Endometrial microvascular endothelial cells (primary cell): ENCODE measurements around the gene LMO7. TPM values are rescaled to one million over a fixed set of nuclear protein-coding genes. Genes with fewer than 3 reads are reported as not detected.

Experiments
- in situ Hi-C: cut with HindIII; loops from 2 replicates; pipeline ENCODE4 v1.10.0; 2017; ENCODE audit warnings: low sequenced_read_pairs, low pct_unique_long_range_greater_than_20kb; ENCODE audit errors: inconsistent ontology term
- total RNA-seq: library from RNA; depleted of rRNA; stranded (reverse); fragments of >200 nt; gene quantifications from one replicate; pipeline ENCODE4 v1.2.3, GENCODE V29; 2015; ENCODE audit errors: inconsistent ontology term

LMO7 gene
- total RNA-seq, 1 donor from 2014 or later, result 8.6 TPM

DNA sequence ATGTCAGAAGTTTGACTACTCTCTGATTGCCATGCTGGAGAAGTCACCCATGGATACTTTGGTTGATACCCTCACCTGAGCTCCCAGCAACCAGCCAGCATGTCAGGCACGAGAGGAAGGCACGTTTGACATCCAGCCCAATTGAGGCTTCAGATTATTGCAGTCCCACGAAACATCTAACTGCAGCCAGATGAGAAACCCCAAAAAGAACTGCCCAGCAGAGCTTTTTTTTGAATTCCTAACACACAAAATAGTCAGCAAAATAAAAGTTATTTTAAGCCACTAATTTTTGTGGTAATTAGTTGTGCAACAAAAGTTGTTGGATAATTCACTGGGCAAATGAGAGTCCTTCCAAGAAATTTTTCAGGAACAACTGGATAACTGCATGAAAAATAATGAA is 259.0 kb downstream of the LMO7 start:
- in situ Hi-C loops, result loop anchor here (25.0 kb wide), 1 partner anchor 1017 kb away; no protein-coding TSS in a partner anchor

DNA sequence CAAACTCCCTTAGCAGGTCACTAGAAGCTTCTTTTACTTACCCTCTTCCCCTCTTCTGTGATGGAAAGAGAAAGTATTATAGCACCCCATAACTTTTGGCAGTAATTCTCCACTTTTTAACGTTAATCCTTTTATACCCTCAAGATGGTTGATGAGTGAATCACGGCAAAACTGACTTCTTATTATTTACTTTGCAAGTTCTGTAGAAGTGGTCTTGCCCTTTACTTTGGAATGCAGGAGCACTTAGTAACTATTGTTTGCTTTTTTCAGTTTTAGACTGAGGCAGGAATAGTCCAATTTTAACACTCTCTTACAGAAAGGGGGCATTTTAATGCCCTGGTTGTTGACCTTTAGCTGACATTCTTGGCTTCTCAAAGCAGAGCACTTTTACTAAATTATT is 260.1 kb downstream of the LMO7 start:
- in situ Hi-C loops, result loop anchor here (25.0 kb wide), 1 partner anchor 1016 kb away; no protein-coding TSS in a partner anchor

DNA sequence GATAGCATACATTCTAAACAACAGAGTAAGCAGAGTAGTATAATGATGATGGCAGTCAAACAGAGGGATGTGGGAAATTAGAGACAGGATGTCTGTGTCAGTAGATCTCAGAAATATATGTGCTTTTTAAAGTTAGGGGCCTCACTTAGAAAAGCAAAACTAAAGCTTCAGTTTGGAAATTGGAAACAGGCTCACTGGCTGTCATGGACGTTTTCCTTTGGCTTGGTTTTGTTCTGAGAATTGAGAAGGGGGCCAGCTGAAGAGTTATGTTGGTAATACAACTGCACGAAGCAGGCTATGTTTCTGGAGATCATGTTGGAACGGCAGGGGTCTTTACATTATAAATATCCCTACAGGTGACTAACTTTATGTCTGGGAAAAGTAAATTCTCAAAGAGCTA is 261.3 kb downstream of the LMO7 start:
- in situ Hi-C loops, result loop anchor here (25.0 kb wide), 1 partner anchor 1015 kb away; no protein-coding TSS in a partner anchor

DNA sequence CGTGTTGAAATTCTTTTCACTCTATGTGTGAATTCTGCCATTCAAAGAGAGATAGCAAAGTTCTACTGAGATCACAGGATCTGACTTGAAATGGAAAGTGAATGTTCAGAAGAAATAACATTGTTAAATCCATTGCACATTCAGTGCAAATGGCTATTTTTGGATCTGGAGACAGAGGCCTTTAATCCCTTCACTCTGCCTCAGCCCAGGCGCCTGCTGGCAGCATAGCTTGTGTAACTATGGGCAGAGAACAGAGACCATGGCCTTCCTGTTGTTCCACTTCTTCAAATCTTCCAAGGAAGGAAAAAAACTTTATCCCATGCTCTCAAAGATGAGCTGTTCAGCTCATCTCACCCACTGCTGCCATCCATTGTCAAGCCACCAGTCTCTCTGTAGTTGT is 265.4 kb downstream of the LMO7 start:
- in situ Hi-C loops, result no loop called here

DNA sequence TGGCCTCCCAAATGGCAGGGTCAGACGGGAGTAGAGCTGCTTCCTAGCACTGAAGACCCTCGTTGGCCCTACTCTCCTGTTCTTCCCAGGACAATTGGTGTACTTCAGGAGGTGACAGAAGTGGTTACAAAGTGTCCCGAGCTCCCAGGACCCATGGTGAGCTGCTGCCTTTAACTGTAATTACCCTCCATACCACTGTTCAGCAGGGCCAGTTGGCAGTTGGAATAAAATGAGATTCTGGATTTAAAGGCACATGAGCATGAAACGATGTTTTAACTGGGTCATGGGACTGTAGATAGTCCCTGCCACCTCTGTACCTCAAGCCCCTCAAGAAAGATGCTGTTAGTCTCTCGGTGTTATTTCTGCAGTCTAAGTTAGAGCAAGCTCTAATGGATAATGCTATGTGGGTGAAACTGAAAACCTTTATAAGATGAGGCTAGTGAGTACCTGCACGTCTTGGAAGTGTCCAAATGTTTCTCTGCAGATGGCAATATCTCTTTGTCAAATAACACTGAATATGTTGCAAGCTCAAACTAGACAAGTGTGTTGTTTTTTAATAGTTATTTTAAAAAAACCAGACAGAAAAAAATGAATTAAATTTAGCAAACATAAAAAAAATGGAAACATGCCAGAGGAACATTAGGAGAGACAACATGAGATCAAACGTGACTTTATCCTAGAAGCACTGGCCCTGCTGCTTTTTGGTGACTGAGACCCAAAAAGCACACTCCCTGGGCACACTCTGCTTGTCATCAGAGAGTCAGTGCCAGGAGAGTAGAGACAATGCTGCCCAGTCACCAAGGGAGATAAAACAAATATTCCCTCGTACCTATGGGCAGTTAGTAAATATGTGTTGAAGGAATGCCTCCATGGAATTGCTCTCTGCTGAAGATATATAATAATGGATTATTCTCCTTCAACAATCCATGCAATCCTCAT is 266.3 kb downstream of the LMO7 start:
- in situ Hi-C loops, result no loop called here

DNA sequence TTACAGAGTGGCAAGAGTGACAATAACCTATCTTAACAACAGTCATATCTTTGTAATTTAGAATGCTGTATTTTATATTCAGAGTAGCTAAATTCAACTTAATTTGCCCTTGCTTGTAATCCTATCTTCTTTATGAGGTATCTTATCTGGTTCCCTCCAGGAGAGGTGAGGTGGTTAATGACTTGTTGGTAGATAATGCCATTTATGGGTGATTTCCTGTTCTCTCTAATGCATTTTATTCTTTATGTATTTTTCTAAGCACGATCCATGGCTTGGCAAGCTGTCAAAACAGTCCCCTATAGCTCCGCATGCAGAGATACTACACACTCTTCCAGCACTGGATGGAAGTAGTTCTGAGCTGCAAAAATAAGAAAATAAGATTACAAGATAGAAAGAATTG is 267.9 kb downstream of the LMO7 start:
- in situ Hi-C loops, result no loop called here

DNA sequence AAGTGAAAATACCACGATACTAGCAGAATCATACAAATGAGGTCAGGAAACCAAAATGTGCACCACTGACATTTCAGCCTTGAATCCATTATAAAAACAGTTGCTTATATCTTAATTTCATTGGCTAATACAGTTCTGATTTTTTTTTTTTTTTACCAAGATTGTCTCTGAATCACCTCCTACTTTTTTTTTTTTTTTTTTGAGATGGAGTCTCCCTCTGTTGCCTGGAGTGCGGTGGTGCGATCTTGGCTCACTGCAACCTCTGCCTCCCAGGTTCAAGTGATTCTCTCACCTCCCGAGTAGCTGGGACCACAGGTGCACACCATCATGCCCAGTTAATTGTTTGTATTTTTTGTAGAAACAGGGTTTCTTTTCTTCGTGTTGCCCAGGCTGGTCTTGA is 270.2 kb downstream of the LMO7 start:
- in situ Hi-C loops, result no loop called here

DNA sequence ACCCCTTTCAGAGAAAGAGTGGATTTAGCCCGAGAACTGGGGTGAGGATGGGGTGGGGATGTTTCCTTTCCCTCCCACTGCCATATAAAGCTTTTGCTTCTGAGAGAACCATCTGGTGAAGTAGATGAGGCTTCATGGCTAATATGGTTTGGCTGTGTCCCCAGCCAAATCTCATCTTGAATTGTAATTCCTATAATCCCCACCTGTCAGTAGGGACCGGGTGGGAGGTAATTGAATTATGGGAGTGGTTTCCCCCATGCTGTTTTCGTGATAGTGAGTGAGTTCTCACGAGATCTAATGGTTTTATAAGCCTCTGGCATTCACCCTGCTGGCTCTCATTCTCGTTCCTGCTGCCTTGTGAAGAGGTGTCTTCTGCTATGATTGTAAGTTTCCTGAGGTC is 270.9 kb downstream of the LMO7 start:
- in situ Hi-C loops, result no loop called here

DNA sequence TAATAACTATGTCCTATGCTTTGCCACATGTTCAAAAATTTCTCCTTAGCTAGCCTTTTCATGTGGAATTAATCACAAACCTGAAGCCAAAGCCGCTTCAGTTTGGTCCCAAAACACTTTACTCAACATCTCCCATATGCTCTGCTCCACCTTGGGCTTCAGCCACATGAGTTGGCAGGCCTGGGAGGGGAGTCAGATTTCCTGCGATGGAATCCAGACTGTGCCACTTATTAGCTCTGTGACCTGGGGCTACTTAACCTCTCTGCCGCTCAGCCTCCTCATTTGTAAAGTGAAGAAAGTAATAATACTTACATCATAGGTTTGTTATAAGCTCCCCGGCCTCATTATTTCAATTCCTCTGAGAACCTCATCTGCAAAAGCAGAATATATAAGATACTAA is 272.0 kb downstream of the LMO7 start:
- in situ Hi-C loops, result no loop called here

Other genes with a start within 250 kb of the LMO7 start
- 33.3 TPM for gene TBC1D4, start 154.2 kb upstream of the LMO7 start, total RNA-seq
- 71.5 TPM for gene COMMD6, start 98.5 kb upstream of the LMO7 start, total RNA-seq
- 70.6 TPM for gene UCHL3, start 86.5 kb upstream of the LMO7 start, total RNA-seq